Lower lobe of right lung (tissue), 2 donors: ENCODE measurements around the gene AHNAK2. TPM values are rescaled to one million over a fixed set of nuclear protein-coding genes. Genes with fewer than 3 reads are reported as not detected.
"Not testable (repeated sequence)": the region's sequence is repeated elsewhere in the genome, so short reads cannot be mapped to it uniquely, and the experiment has no call there.

Experiments
- ATAC-seq, 2 donors: fragments of 200-7000 bp; cut with Tn5 transposase; one replicate each; pipeline ENCODE4 v1.9.1; 2020 to 2022; ENCODE audit warnings: mild to moderate bottlenecking in 2 of 2, moderate library complexity in 2 of 2
- DNase-seq: peaks from one replicate; pipeline ENCODE4 v3.0.0-alpha.2; 2020
- H3K27ac ChIP-seq: fragments of 200-600 bp; one replicate; pipeline ENCODE4 v1.8.0; 2022
- H3K27me3 ChIP-seq: fragments of 200-600 bp; one replicate; pipeline ENCODE4 v1.8.0; 2022; ENCODE audit warnings: low read depth
- H3K36me3 ChIP-seq: fragments of 200-600 bp; one replicate; pipeline ENCODE4 v1.8.0; 2022; ENCODE audit warnings: mild to moderate bottlenecking
- H3K4me1 ChIP-seq: fragments of 200-600 bp; one replicate; pipeline ENCODE4 v1.8.0; 2022
- H3K4me3 ChIP-seq: fragments of 200-600 bp; one replicate; pipeline ENCODE4 v1.8.0; 2022; ENCODE audit warnings: mild to moderate bottlenecking
- H3K9me3 ChIP-seq: fragments of 200-600 bp; one replicate; pipeline ENCODE4 v1.8.0; 2022
- CTCF ChIP-seq: fragments of 200-600 bp; IDR thresholded peaks from one replicate; pipeline ENCODE4 v1.8.0; 2022; ENCODE audit warnings: antibody characterized with exemption, mild to moderate bottlenecking
- intact Hi-C: fragments of 100-400 bp; cut with DNase I; formaldehyde crosslinking; loops from one replicate; pipeline ENCODE4 v1.11.0; 2022
- total RNA-seq: library from RNA; stranded (reverse); fragmentation: NEBNext Ultra II Directional; extraction: Animal tissue kit (Norgen Biotek cat#: 25700); gene quantifications from one replicate; pipeline ENCODE4 v1.2.1, GENCODE V29; 2021
- donor health status: DM: no; HTN: yes; CAD: no; lungs with severe emphysema.

Gene AHNAK2
- total RNA-seq, 1 donor from 2014 or later: 10.8 TPM

- intact Hi-C loops: no loop called here
- no peaks in the 10 kb centered on the region for H3K27me3 ChIP-seq
- H3K4me3 ChIP-seq: no peak overlapping the region
- H3K27ac ChIP-seq: no peak overlapping the region
- peaks cover 18% of the 10 kb centered on the region for H3K4me1 ChIP-seq
- H3K36me3 ChIP-seq: peaks cover 26% of the 10 kb centered on the region
- no peak for TF ChIP-seq CTCF
- peak; percentile 39 for DNase-seq
- no peak for ATAC-seq
- no peaks in the 10 kb centered on the region for H3K9me3 ChIP-seq
Measured at GRCh38 chr14:104891664-104892530, 86.3 kb downstream of the AHNAK2 start.

- TF ChIP-seq CTCF: no peak
- intact Hi-C loops: no loop called here
- DNase-seq: no peak
Measured at GRCh38 chr14:104891121-104891551, 87.0 kb downstream of the AHNAK2 start.

GRCh38 chr14:104890292-104890691 is 87.9 kb downstream of the AHNAK2 start:
- intact Hi-C loops, DNase-seq: not testable (repeated sequence)

More at GRCh38 chr14:104891121-104891551, 87.0 kb downstream of the AHNAK2 start:
- Histone ChIP-seq H3K4me3 (no peak overlapping the region), H3K4me1 (peaks cover 15% of the 10 kb centered on the region), H3K36me3 (peaks cover 34% of the 10 kb centered on the region), H3K9me3 (no peaks in the 10 kb centered on the region), H3K27me3 (no peaks in the 10 kb centered on the region), H3K27ac (no peak overlapping the region)
- ATAC-seq: no peak

GRCh38 chr14:104889375-104889757 is 88.8 kb downstream of the AHNAK2 start:
- no peak overlapping the region for H3K27ac ChIP-seq
- intact Hi-C loops: no loop called here
- no peaks in the 10 kb centered on the region for H3K9me3 ChIP-seq
- DNase-seq (no peak), ATAC-seq (no peak)
- TF ChIP-seq CTCF: no peak
- H3K4me1 ChIP-seq: peaks cover under 1% of the 10 kb centered on the region
- peaks cover 38% of the 10 kb centered on the region for H3K36me3 ChIP-seq
- H3K4me3 ChIP-seq: no peak overlapping the region
- H3K27me3 ChIP-seq: no peaks in the 10 kb centered on the region

More at GRCh38 chr14:104890292-104890691, 87.9 kb downstream of the AHNAK2 start:
- not testable (repeated sequence) for H3K9me3 ChIP-seq, H3K4me1 ChIP-seq, H3K4me3 ChIP-seq, H3K27ac ChIP-seq, H3K27me3 ChIP-seq, ATAC-seq
- H3K36me3 ChIP-seq: peaks cover 39% of the 10 kb centered on the region

GRCh38 chr14:104888489-104889374 is 89.4 kb downstream of the AHNAK2 start:
- Histone ChIP-seq H3K9me3 (no peaks in the 10 kb centered on the region), H3K36me3 (peaks cover 39% of the 10 kb centered on the region), H3K27ac (no peak overlapping the region), H3K4me1 (no peaks in the 10 kb centered on the region), H3K27me3 (no peaks in the 10 kb centered on the region), H3K4me3 (no peak overlapping the region)
- TF ChIP-seq CTCF: no peak
- DNase-seq (no peak), ATAC-seq (no peak)
- intact Hi-C loops: no loop called here
